Measurements from ENCODE around the gene OTOP1. TPM values are rescaled to one million over a fixed set of nuclear protein-coding genes. Genes with fewer than 3 reads are reported as not detected.
A peak's percentile ranks its signal among the peaks of the same experiment; 100 is the strongest.
"Not testable (repeated sequence)": the region's sequence is repeated elsewhere in the genome, so short reads cannot be mapped to it uniquely, and the experiment has no call there.

OTOP1 gene
- total RNA-seq, 1 experiment from 2014 or later: not detected

DNA sequence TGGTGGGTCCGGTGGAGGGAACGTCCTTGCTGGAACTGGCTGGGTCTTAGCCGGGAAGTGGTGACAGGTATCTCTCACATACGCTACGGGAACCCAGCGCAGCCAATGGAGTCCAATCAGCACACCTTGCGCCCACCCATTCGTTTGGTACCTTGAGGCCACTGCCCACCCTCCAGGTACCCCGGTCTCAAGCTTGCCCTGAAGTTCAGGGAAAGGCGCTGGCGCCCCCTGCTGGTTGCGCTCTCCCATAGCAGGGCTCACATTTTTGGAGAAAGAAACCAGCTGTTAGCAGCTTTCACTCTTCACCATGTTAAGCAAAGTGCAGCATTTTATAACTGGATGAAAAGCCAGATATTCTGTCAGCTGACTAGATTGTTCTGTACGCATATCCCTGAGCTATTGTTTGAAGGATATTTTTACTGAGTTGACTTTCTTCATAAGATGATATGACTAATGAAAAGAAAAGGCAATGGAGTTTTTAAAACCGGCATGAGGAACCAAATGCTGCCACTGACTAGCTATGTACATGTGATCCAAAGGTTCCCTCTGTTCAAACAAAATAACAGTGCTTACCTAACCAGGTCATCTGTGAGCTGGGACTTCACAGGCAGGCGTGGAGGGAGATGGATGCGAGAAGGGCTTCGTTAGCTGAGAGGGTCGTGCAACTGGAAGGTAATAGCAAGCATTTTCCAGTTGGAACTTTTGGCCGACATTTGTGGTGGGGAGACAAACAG lies 43.7 kb downstream of the OTOP1 start:
- intact Hi-C loops (cut with micrococcal nuclease): no loop called here
- TF ChIP-seq, protein P1, sequence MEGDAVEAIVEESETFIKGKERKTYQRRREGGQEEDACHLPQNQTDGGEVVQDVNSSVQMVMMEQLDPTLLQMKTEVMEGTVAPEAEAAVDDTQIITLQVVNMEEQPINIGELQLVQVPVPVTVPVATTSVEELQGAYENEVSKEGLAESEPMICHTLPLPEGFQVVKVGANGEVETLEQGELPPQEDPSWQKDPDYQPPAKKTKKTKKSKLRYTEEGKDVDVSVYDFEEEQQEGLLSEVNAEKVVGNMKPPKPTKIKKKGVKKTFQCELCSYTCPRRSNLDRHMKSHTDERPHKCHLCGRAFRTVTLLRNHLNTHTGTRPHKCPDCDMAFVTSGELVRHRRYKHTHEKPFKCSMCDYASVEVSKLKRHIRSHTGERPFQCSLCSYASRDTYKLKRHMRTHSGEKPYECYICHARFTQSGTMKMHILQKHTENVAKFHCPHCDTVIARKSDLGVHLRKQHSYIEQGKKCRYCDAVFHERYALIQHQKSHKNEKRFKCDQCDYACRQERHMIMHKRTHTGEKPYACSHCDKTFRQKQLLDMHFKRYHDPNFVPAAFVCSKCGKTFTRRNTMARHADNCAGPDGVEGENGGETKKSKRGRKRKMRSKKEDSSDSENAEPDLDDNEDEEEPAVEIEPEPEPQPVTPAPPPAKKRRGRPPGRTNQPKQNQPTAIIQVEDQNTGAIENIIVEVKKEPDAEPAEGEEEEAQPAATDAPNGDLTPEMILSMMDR (IDR thresholded peaks at IDR 0.05; ENCODE audit: unreplicated experiment): peak; percentile 69
- Mint-ChIP-seq H3K9me3 (ENCODE audit: unreplicated experiment) (no peaks in the 10 kb centered on the region), H3K4me1 (ENCODE audit: insufficient read depth, unreplicated experiment) (no peaks in the 10 kb centered on the region), H3K36me3 (ENCODE audit: insufficient read depth, unreplicated experiment) (no peaks in the 10 kb centered on the region), H3K27me3 (ENCODE audit: insufficient read depth, unreplicated experiment) (peaks cover 53% of the 10 kb centered on the region), H3K4me3 (ENCODE audit: unreplicated experiment) (no peak overlapping the region), H3K27ac (ENCODE audit: low read depth, unreplicated experiment) (no peak overlapping the region)
- ChIA-PET POLR2A (no interaction called here), CTCF (interaction anchor here (0.7 to 1.8 kb wide), 3 partner anchors 11 to 1559 kb away, joined by 3 to 4 read pairs (median 4); no protein-coding TSS in a partner anchor)
- no TSS peak for BruUV-seq (replicated peaks)
- peak; percentile 27 for DNase-seq (ENCODE audit: unreplicated experiment)

DNA sequence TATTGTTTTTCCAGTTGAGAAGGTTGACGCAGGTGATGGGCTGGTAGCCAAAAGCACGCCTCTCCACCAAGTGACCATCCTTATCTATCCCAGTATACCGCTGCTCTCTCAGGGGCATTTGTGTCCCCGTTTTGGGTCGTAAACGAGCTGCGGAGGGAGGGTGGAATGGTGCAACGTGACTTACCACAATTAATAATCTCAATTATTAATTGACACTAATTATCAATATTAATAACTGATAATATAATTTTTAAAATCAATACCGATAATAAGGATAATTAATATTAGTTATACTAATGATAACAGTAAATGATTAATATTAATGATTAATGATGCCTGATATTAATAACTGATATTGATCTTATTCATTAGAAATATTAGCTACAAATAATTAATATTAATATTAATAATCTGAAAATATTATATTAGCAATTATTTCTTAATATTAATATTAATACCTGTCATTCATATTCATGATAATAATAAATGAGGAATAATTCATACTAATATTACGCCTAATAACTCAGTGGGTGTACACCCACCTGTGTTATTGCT lies 56.1 kb downstream of the OTOP1 start:
- intact Hi-C loops (cut with micrococcal nuclease): no loop called here
- BruUV-seq (replicated peaks): no TSS peak
- H3K36me3 Mint-ChIP-seq (ENCODE audit: insufficient read depth, unreplicated experiment): no peaks in the 10 kb centered on the region
- H3K4me1 Mint-ChIP-seq (ENCODE audit: insufficient read depth, unreplicated experiment): no peaks in the 10 kb centered on the region
- H3K27ac Mint-ChIP-seq (ENCODE audit: low read depth, unreplicated experiment): no peak overlapping the region
- ChIA-PET POLR2A (no interaction called here), CTCF (no interaction called here)
- peaks cover 28% of the 10 kb centered on the region for H3K27me3 Mint-ChIP-seq (ENCODE audit: insufficient read depth, unreplicated experiment)
- H3K9me3 Mint-ChIP-seq (ENCODE audit: unreplicated experiment): no peaks in the 10 kb centered on the region
- TF ChIP-seq, protein P1 (IDR thresholded peaks at IDR 0.05; ENCODE audit: unreplicated experiment): no peak
- H3K4me3 Mint-ChIP-seq (ENCODE audit: unreplicated experiment): no peak overlapping the region
- no peak for DNase-seq (ENCODE audit: unreplicated experiment)

GRCh38 chr4:4167981-4168780 lies 58.5 kb downstream of the OTOP1 start:
- BruUV-seq (replicated peaks); H3K27me3 Mint-ChIP-seq (ENCODE audit: insufficient read depth, unreplicated experiment); H3K9me3 Mint-ChIP-seq (ENCODE audit: unreplicated experiment); DNase-seq (ENCODE audit: unreplicated experiment); POLR2A ChIA-PET; H3K4me3 Mint-ChIP-seq (ENCODE audit: unreplicated experiment); H3K36me3 Mint-ChIP-seq (ENCODE audit: insufficient read depth, unreplicated experiment); H3K27ac Mint-ChIP-seq (ENCODE audit: low read depth, unreplicated experiment); H3K4me1 Mint-ChIP-seq (ENCODE audit: insufficient read depth, unreplicated experiment); intact Hi-C loops (cut with micrococcal nuclease): not testable (repeated sequence)
- CTCF ChIA-PET: interaction anchor here (0.6 to 0.7 kb wide), 2 partner anchors 411 to 1782 kb away, joined by 3 read pairs; no protein-coding TSS in a partner anchor

GRCh38 chr4:4166986-4167385 lies 59.7 kb downstream of the OTOP1 start:
- H3K27ac Mint-ChIP-seq (ENCODE audit: low read depth, unreplicated experiment); H3K9me3 Mint-ChIP-seq (ENCODE audit: unreplicated experiment); H3K36me3 Mint-ChIP-seq (ENCODE audit: insufficient read depth, unreplicated experiment); H3K4me1 Mint-ChIP-seq (ENCODE audit: insufficient read depth, unreplicated experiment); DNase-seq (ENCODE audit: unreplicated experiment); POLR2A ChIA-PET; BruUV-seq (replicated peaks); H3K27me3 Mint-ChIP-seq (ENCODE audit: insufficient read depth, unreplicated experiment); H3K4me3 Mint-ChIP-seq (ENCODE audit: unreplicated experiment); intact Hi-C loops (cut with micrococcal nuclease): not testable (repeated sequence)
- CTCF ChIA-PET: interaction anchor here (0.6 kb wide), 1 partner anchor 714 kb away, joined by 3 read pairs; no protein-coding TSS in a partner anchor

- H3K9me3 Mint-ChIP-seq (ENCODE audit: unreplicated experiment); H3K27ac Mint-ChIP-seq (ENCODE audit: low read depth, unreplicated experiment); H3K27me3 Mint-ChIP-seq (ENCODE audit: insufficient read depth, unreplicated experiment); H3K36me3 Mint-ChIP-seq (ENCODE audit: insufficient read depth, unreplicated experiment); CTCF ChIA-PET; intact Hi-C loops (cut with micrococcal nuclease); POLR2A ChIA-PET; H3K4me1 Mint-ChIP-seq (ENCODE audit: insufficient read depth, unreplicated experiment); H3K4me3 Mint-ChIP-seq (ENCODE audit: unreplicated experiment); BruUV-seq (replicated peaks): not testable (repeated sequence)
- DNase-seq (ENCODE audit: unreplicated experiment): peak; percentile 4
These were observed 60.9 kb downstream of the OTOP1 start for GRCh38 chr4:4165701-4166392.

DNA sequence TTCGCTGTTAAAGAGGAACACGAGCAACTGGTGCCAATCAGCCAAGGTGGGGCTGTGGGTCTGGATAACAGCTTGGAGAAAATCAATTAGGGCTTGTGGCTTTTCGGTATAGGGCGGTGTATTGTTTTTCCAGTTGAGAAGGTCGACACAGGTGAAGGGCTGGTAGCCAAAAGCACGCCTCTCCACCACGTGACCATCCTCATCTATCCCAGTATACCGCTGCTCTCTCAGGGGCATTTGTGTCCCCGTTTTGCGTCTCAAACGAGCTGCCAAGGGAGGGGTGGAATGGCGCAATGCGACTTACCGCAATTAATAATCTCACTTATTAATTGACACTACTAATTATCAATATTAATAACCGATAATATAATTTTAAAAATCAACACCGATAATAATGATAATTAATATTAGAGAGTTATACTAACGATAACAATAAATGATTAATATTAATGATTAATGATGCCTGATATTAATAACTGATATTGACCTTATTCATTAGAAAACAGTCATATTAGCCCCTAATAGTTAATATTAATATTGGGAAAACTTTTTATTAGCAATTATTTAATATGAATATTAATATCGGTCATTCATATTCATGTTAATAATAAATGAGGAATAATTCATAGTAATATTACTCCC lies 62.1 kb downstream of the OTOP1 start:
- CTCF ChIA-PET; POLR2A ChIA-PET; H3K9me3 Mint-ChIP-seq (ENCODE audit: unreplicated experiment); H3K27ac Mint-ChIP-seq (ENCODE audit: low read depth, unreplicated experiment); BruUV-seq (replicated peaks); H3K4me3 Mint-ChIP-seq (ENCODE audit: unreplicated experiment); H3K36me3 Mint-ChIP-seq (ENCODE audit: insufficient read depth, unreplicated experiment); intact Hi-C loops (cut with micrococcal nuclease); DNase-seq (ENCODE audit: unreplicated experiment); H3K4me1 Mint-ChIP-seq (ENCODE audit: insufficient read depth, unreplicated experiment): not testable (repeated sequence)
- peaks cover 19% of the 10 kb centered on the region for H3K27me3 Mint-ChIP-seq (ENCODE audit: insufficient read depth, unreplicated experiment)

- CTCF ChIA-PET; H3K4me3 Mint-ChIP-seq (ENCODE audit: unreplicated experiment); intact Hi-C loops (cut with micrococcal nuclease); H3K36me3 Mint-ChIP-seq (ENCODE audit: insufficient read depth, unreplicated experiment); H3K9me3 Mint-ChIP-seq (ENCODE audit: unreplicated experiment); H3K4me1 Mint-ChIP-seq (ENCODE audit: insufficient read depth, unreplicated experiment); H3K27ac Mint-ChIP-seq (ENCODE audit: low read depth, unreplicated experiment); BruUV-seq (replicated peaks); POLR2A ChIA-PET: not testable (repeated sequence)
- DNase-seq (ENCODE audit: unreplicated experiment): peak; percentile 12
- H3K27me3 Mint-ChIP-seq (ENCODE audit: insufficient read depth, unreplicated experiment): peaks cover 13% of the 10 kb centered on the region
These were observed 64.5 kb downstream of the OTOP1 start for GRCh38 chr4:4162186-4162585.
